Transverse colon (tissue), 4 donors: ENCODE data around the gene C12orf42.

Source experiments
- CTCF ChIP-seq, 5 experiments: fragments of 200-600 bp in 3 of 5; fragments of 450-650 bp in 2 of 5; sonication (generic) in 3 of 5; IDR thresholded peaks; 1 replicate in 2 of 5; 2 replicates in 3 of 5; pipeline ENCODE4 v1.5.1; 2016 to 2017; ENCODE audit warnings: antibody characterized with exemption in 5 of 5, inconsistent platforms in 3 of 5, mild to moderate bottlenecking in 2 of 5, moderate library complexity in 1 of 5
- EP300 ChIP-seq: sonication (generic); formaldehyde crosslinking; IDR thresholded peaks from one replicate; pipeline ENCODE4 v1.6.1; 2017; ENCODE audit warnings: antibody characterized with exemption, low read depth
- POLR2A ChIP-seq: fragments of 450-650 bp; IDR thresholded peaks from one replicate; pipeline ENCODE4 v1.6.1; 2016; ENCODE audit warnings: antibody characterized with exemption, mild to moderate bottlenecking, moderate library complexity
- POLR2AphosphoS5 ChIP-seq, 3 donors: sonication (generic); formaldehyde crosslinking; IDR thresholded peaks; one replicate each; pipeline ENCODE4 v1.6.1; 2016; ENCODE audit warnings: antibody characterized with exemption in 3 of 3

- TF ChIP-seq CTCF (IDR thresholded peaks at IDR 0.05) (no peak), POLR2A (no peak), POLR2AphosphoS5 (IDR thresholded peaks at IDR 0.05) (no peak), EP300 (no peak)
Measured at GRCh38 chr12:103470664-103471063, 25.1 kb downstream of the C12orf42 start.
